NT2/D1 (cell line): Measurements from ENCODE around the gene CDK1.

Experiments used
- DNase-seq: peaks from one replicate; pipeline ENCODE4 v3.0.0-alpha.2; 2011; ENCODE audit warnings: low read depth, low spot score
- H3K27me3 ChIP-seq: 2 replicates; pipeline ENCODE4 v1.6.0; 2011; ENCODE audit warnings: mild to moderate bottlenecking; ENCODE audit not compliant: insufficient read length, insufficient read depth
- H3K36me3 ChIP-seq: 2 replicates; pipeline ENCODE4 v1.6.1; 2011; ENCODE audit warnings: mild to moderate bottlenecking, low read length, mixed read lengths; ENCODE audit not compliant: insufficient read depth, insufficient read length
- H3K4me1 ChIP-seq: 2 replicates; pipeline ENCODE4 v1.5.1; 2011; ENCODE audit not compliant: insufficient read depth, insufficient read length
- H3K4me3 ChIP-seq: 2 replicates; pipeline ENCODE4 v1.5.1; 2011; ENCODE audit warnings: low read depth; ENCODE audit not compliant: insufficient read length
- H3K9ac ChIP-seq: 2 replicates; pipeline ENCODE4 v1.6.0; 2011; ENCODE audit warnings: low read depth; ENCODE audit not compliant: insufficient read length
- H3K9me3 ChIP-seq: 2 replicates; pipeline ENCODE4 v1.5.1; 2011; ENCODE audit warnings: mild to moderate bottlenecking, low read length; ENCODE audit not compliant: insufficient read depth
- SUZ12 ChIP-seq: IDR thresholded peaks from 2 replicates; pipeline ENCODE4 v1.6.1; 2011; ENCODE audit not compliant: insufficient read length, insufficient read depth; ENCODE audit errors: extremely low read depth
- YY1 ChIP-seq: IDR thresholded peaks from 2 replicates; pipeline ENCODE4 v1.6.1; 2011; ENCODE audit not compliant: insufficient read length, insufficient read depth
- ZNF274 ChIP-seq: IDR thresholded peaks from 2 replicates; pipeline ENCODE4 v1.6.1; 2011; ENCODE audit warnings: mild to moderate bottlenecking, low read depth, low read length

Gene CDK1

DNA sequence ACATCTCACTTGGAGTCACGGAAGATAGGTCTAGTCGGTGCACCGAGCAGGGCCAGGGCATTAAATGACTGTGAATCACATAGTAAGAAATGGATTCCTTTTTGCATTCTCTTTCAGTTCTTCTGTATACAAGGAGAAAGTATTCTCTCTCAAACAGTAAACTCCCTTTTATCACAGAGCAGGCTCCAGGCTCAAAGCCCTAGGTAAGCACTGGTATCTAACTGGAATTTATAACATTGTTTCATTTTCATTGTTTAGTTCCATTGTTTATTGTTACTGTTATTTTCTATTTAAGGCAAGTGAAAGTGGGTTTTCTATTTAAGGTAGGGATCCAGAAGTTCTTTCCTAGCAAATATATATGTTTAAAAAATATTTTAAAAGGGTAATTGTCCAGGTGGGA, 44.1 kb upstream of the CDK1 start:
- Histone ChIP-seq H3K9me3 (no peaks in the 10 kb centered on the region), H3K4me3 (no peak overlapping the region), H3K36me3 (no peaks in the 10 kb centered on the region), H3K9ac (no peak overlapping the region), H3K27me3 (peaks cover 48% of the 10 kb centered on the region), H3K4me1 (peaks cover 3% of the 10 kb centered on the region)
- TF ChIP-seq SUZ12 (no peak), YY1 (no peak), ZNF274 (no peak)
- DNase-seq = no peak

DNA sequence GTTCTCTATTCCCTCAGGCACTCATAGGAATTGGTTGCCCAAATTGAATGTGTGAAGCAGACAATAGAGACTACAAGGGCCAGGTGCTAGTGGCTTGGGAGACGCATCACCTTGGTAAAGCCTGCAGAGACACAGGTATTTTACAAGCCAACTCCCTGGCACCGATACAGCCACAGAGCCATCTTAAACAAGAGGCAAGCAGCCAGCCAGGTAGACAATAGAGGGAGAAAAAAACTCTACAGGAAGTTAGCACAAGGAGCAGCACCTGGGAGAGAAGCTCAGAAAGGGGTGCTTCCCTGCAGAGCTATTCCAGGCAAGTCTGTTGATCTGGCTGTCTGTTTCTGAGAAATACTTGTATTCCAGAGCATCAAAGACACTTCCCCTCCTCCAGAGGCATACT, 43.0 kb upstream of the CDK1 start:
- H3K27me3 ChIP-seq = peaks cover 48% of the 10 kb centered on the region
- no peaks in the 10 kb centered on the region for H3K9me3 ChIP-seq
- no peak overlapping the region for H3K4me3 ChIP-seq
- TF ChIP-seq YY1 (no peak), ZNF274 (no peak), SUZ12 (no peak)
- H3K36me3 ChIP-seq = no peaks in the 10 kb centered on the region
- no peak for DNase-seq
- H3K4me1 ChIP-seq = peaks cover 3% of the 10 kb centered on the region
- H3K9ac ChIP-seq = no peak overlapping the region

DNA sequence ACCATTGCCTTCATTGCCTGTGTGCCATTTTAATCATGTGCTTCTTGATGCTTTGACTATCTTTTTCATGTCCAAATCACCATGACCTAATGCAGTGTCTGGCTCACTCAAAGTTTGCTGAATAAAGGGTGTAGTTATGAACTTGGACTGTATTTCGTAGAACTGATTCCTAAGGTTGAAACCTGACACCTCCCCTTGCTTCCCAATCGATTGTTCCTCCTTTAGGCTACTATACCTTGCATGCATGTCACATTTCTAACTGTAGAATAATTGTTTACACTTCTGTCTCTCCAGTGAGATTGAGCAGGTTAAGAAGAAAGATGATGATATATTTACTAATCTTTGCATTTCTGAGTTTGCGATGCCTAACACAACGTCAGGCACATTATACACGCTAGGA, 41.0 kb upstream of the CDK1 start:
- Histone ChIP-seq H3K9ac (no peak overlapping the region), H3K4me1 (peaks cover 4% of the 10 kb centered on the region), H3K4me3 (no peak overlapping the region), H3K36me3 (no peaks in the 10 kb centered on the region), H3K27me3 (peaks cover 34% of the 10 kb centered on the region), H3K9me3 (no peaks in the 10 kb centered on the region)
- TF ChIP-seq ZNF274 (no peak), SUZ12 (no peak), YY1 (no peak)
- DNase-seq = no peak

DNA sequence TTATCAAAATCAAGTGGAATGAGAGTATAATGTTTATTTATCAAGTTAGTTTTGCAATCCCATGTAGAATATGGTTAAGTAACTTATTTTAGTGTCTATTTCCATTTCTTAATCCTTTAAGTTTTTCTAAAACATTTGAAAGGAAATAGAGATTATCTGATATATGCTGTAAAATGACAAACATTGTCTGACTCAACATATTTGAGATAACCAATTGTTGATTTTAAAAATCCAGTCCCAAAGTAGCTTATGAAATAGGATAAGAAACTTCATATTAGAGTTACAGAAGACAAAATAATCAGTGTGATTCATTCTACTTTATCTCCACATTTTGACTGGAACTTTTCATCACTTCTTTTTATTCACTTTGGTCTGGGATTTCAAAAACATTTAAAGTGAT, 38.7 kb upstream of the CDK1 start:
- H3K9me3 ChIP-seq = no peaks in the 10 kb centered on the region
- no peaks in the 10 kb centered on the region for H3K36me3 ChIP-seq
- H3K4me3 ChIP-seq = no peak overlapping the region
- H3K4me1 ChIP-seq = peaks cover 2% of the 10 kb centered on the region
- no peak for DNase-seq
- no peak overlapping the region for H3K9ac ChIP-seq
- peaks cover 11% of the 10 kb centered on the region for H3K27me3 ChIP-seq
- TF ChIP-seq SUZ12 = no peak
- TF ChIP-seq ZNF274 = no peak
- TF ChIP-seq YY1 = no peak

DNA sequence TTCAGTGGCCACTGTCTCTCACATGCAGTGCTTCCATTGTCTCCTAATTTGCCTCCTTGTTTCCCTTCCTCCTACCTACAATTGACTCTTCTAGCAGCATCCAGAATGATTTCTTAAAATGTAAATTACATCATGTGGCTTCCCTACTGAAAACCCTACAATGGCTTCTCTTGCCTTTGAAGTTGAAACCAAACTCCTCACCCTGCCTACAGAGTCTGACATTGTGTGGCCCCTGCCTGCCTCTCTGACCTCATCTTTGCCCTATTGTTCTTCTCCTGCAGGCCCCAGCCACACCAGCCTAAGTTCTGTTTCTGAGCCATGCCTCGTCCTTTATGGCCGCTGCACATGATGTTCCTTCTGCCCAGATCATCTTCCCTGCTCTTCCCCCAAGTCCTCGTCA, 35.8 kb upstream of the CDK1 start:
- no peak for DNase-seq
- TF ChIP-seq SUZ12 (no peak), YY1 (no peak), ZNF274 (no peak)
- Histone ChIP-seq H3K9me3 (no peaks in the 10 kb centered on the region), H3K36me3 (no peaks in the 10 kb centered on the region), H3K27me3 (no peaks in the 10 kb centered on the region), H3K9ac (no peak overlapping the region), H3K4me1 (peaks cover 2% of the 10 kb centered on the region), H3K4me3 (no peak overlapping the region)

DNA sequence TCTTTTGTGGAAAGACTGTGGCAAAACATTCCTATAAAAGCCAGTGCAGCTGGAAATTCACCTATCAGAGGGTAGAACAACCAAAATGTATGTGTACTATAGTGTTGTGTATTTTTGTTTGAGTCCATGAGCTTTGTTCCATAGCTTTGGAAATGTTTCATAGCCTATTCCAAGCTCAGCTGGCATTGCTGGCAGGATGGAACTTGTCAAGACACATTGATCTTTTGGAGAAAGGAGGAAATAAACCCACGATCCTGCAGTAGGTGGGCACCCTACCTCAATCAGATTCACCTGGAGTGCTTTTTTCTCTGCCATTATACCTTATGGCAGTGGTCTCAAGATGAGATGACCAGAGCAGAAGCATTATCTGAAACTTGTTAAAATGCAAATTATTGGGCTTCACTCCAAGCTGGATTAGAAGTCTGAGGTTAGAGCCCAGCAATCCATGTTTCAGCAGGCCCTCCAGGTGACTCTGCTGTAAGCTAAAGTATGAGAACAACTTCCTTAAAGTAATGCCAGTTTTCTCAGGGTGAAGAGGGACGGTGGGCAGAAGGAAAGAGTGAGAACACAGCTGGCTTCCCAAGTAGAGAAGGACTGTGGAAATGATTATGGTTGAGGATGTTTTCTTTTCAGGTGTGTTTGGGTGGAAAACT, 30.3 kb upstream of the CDK1 start:
- Histone ChIP-seq H3K27me3 (no peaks in the 10 kb centered on the region), H3K4me1 (no peaks in the 10 kb centered on the region), H3K36me3 (no peaks in the 10 kb centered on the region), H3K9me3 (no peaks in the 10 kb centered on the region), H3K4me3 (no peak overlapping the region), H3K9ac (no peak overlapping the region)
- DNase-seq = no peak
- TF ChIP-seq ZNF274 = no peak
- TF ChIP-seq YY1 = no peak
- no peak for TF ChIP-seq SUZ12

DNA sequence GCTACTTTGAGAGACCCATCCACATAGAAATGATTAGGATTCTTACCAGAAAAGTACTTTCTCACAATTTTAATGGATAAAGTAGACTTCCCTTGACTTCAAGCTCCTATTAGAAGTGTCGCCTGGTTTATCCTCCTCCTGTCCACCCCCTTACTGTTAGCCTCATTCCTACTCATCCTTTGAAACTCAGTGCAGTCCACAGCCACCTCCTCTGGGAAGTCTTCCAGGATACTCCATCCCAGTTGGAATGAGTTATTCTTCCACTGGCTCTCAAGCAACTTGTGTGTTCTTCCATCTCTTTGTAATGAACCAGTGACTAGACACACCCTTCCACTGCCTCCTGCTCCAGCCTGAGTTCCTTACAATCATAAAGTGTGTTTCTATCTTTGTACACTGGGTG, 25.1 kb upstream of the CDK1 start:
- no peak for TF ChIP-seq SUZ12
- TF ChIP-seq ZNF274 = no peak
- TF ChIP-seq YY1 = no peak
- Histone ChIP-seq H3K27me3 (no peaks in the 10 kb centered on the region), H3K36me3 (no peaks in the 10 kb centered on the region), H3K4me3 (no peak overlapping the region), H3K9me3 (no peaks in the 10 kb centered on the region), H3K4me1 (no peaks in the 10 kb centered on the region), H3K9ac (no peak overlapping the region)
- no peak for DNase-seq

DNA sequence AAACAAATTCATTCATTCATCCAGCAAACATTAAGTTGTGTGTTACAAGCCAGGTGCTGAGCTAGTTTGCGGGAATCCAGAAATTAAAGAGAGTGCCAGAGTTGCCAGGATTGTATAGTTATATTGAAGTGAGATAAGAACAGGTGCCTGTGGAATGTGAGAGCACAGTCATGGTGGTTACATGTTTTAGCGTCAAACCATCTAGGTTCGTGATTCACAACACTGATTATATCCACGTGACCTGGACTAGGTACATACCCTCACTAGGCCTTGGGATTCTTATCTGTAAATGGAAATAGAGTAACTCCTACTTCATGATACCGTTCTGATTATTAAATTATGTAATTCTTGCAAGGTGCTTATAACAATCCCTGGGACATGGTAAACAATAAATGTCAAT, 24.5 kb upstream of the CDK1 start:
- no peak for DNase-seq
- no peak for TF ChIP-seq SUZ12

More for the DNA sequence above, 24.5 kb upstream of the CDK1 start:
- H3K4me1 ChIP-seq = no peaks in the 10 kb centered on the region
- H3K36me3 ChIP-seq = no peaks in the 10 kb centered on the region
- no peaks in the 10 kb centered on the region for H3K9me3 ChIP-seq
- H3K27me3 ChIP-seq = no peaks in the 10 kb centered on the region
- no peak overlapping the region for H3K4me3 ChIP-seq
- no peak overlapping the region for H3K9ac ChIP-seq
